Measurements from ENCODE around the gene OR10A2. TPM values are rescaled to one million over a fixed set of nuclear protein-coding genes. Genes with fewer than 3 reads are reported as not detected.

Gene OR10A2
- polyA plus RNA-seq, 1 experiment = not detected

- Histone ChIP-seq H3K27ac (ENCODE audit: low read depth, low read length) (no peak overlapping the region), H3K27me3 (ENCODE audit: control insufficient read depth, insufficient read depth, low read length) (no peaks in the 10 kb centered on the region), H3K4me3 (ENCODE audit: low read depth, low read length) (no peak overlapping the region), H3K9me3 (ENCODE audit: control insufficient read depth, insufficient read depth, low read length) (no peaks in the 10 kb centered on the region)
- ChIA-PET CTCF (interaction anchor here (4.1 kb wide), 1 partner anchor 13 kb away, joined by 25 read pairs; no protein-coding TSS in a partner anchor), POLR2A (no interaction called here)
- TF ChIP-seq, protein P1, sequence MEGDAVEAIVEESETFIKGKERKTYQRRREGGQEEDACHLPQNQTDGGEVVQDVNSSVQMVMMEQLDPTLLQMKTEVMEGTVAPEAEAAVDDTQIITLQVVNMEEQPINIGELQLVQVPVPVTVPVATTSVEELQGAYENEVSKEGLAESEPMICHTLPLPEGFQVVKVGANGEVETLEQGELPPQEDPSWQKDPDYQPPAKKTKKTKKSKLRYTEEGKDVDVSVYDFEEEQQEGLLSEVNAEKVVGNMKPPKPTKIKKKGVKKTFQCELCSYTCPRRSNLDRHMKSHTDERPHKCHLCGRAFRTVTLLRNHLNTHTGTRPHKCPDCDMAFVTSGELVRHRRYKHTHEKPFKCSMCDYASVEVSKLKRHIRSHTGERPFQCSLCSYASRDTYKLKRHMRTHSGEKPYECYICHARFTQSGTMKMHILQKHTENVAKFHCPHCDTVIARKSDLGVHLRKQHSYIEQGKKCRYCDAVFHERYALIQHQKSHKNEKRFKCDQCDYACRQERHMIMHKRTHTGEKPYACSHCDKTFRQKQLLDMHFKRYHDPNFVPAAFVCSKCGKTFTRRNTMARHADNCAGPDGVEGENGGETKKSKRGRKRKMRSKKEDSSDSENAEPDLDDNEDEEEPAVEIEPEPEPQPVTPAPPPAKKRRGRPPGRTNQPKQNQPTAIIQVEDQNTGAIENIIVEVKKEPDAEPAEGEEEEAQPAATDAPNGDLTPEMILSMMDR (IDR thresholded peaks at IDR 0.05; ENCODE audit: low read depth, low read length) = no peak
- DNase-seq (ENCODE audit: low read depth, low spot score) = no peak
These were observed 37.6 kb upstream of the OR10A2 start for GRCh38 chr11:6825231-6825744.

DNA sequence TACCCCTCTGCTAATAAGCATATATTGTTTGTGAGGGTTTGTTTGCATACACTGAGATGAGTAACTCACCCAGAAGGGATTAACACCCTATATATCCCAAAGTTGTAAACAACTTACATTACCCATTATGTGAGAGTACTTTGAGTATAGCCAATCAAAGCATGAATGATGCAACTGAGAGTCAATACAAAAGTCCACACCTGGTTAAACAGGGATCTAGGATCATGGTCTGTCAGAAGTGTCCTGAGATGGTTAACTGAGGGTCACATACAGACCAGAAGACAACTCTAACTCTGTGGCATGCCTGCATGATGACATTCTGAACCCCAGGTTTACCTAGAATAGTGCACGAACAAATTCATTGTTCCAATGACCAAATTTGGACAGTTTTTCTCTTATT is 34.8 kb upstream of the OR10A2 start:
- CTCF ChIA-PET = no interaction called here
- no peak overlapping the region for H3K4me3 ChIP-seq (ENCODE audit: low read depth, low read length)

GRCh38 chr11:6833356-6833755 is 29.5 kb upstream of the OR10A2 start:
- Histone ChIP-seq H3K27ac (ENCODE audit: low read depth, low read length) (no peak overlapping the region), H3K27me3 (ENCODE audit: control insufficient read depth, insufficient read depth, low read length) (no peaks in the 10 kb centered on the region), H3K9me3 (ENCODE audit: control insufficient read depth, insufficient read depth, low read length) (no peaks in the 10 kb centered on the region), H3K4me3 (ENCODE audit: low read depth, low read length) (no peak overlapping the region)
- TF ChIP-seq, protein P1 (IDR thresholded peaks at IDR 0.05; ENCODE audit: low read depth, low read length) = no peak
- no peak for DNase-seq (ENCODE audit: low read depth, low spot score)
- POLR2A ChIA-PET = no interaction called here
- CTCF ChIA-PET = interaction anchor here (1.7 kb wide), 1 partner anchor 21 kb away, joined by 9 read pairs; no protein-coding TSS in a partner anchor

More for the DNA sequence above, 34.8 kb upstream of the OR10A2 start:
- Histone ChIP-seq H3K27me3 (ENCODE audit: control insufficient read depth, insufficient read depth, low read length) (no peaks in the 10 kb centered on the region), H3K27ac (ENCODE audit: low read depth, low read length) (no peak overlapping the region), H3K9me3 (ENCODE audit: control insufficient read depth, insufficient read depth, low read length) (no peaks in the 10 kb centered on the region)
- TF ChIP-seq, protein P1 (IDR thresholded peaks at IDR 0.05; ENCODE audit: low read depth, low read length) = no peak
- POLR2A ChIA-PET = no interaction called here
- DNase-seq (ENCODE audit: low read depth, low spot score) = no peak

- ChIA-PET CTCF (interaction anchor here (1.7 kb wide), 1 partner anchor 22 kb away, joined by 9 read pairs; no protein-coding TSS in a partner anchor), POLR2A (no interaction called here)
- Histone ChIP-seq H3K9me3 (ENCODE audit: control insufficient read depth, insufficient read depth, low read length) (no peaks in the 10 kb centered on the region), H3K4me3 (ENCODE audit: low read depth, low read length) (no peak overlapping the region), H3K27ac (ENCODE audit: low read depth, low read length) (no peak overlapping the region), H3K27me3 (ENCODE audit: control insufficient read depth, insufficient read depth, low read length) (no peaks in the 10 kb centered on the region)
- DNase-seq (ENCODE audit: low read depth, low spot score) = no peak
- TF ChIP-seq, protein P1 (IDR thresholded peaks at IDR 0.05; ENCODE audit: low read depth, low read length) = no peak
These were observed 28.8 kb upstream of the OR10A2 start for GRCh38 chr11:6834021-6834420.

DNA sequence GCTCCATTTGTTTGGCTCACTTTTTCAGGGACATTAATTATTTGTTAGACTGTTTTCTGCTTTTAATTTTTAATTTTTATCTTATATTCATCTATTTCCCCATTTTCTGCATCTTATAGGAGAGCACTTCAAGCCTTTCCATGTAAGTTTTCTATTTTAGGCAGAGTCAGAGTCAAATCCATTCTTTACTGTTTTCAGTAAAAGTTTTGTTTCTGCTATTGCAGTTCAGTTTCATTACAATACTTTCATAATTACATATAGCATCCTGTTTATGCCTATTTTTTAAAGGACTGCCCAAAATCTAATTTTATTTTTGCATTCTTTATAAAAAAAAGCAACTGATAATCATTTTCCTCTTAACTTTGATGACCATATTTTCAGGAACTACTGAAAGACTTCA is 21.2 kb upstream of the OR10A2 start:
- POLR2A ChIA-PET = no interaction called here
- TF ChIP-seq, protein P1 (IDR thresholded peaks at IDR 0.05; ENCODE audit: low read depth, low read length) = no peak
- H3K4me3 ChIP-seq (ENCODE audit: low read depth, low read length) = no peak overlapping the region
- H3K27me3 ChIP-seq (ENCODE audit: control insufficient read depth, insufficient read depth, low read length) = no peaks in the 10 kb centered on the region
- DNase-seq (ENCODE audit: low read depth, low spot score) = no peak
- no peak overlapping the region for H3K27ac ChIP-seq (ENCODE audit: low read depth, low read length)
- CTCF ChIA-PET = interaction anchor here (1.5 kb wide), 1 partner anchor 29 kb away, joined by 5 read pairs; no protein-coding TSS in a partner anchor
- H3K9me3 ChIP-seq (ENCODE audit: control insufficient read depth, insufficient read depth, low read length) = no peaks in the 10 kb centered on the region

All from AG04450 (cell line).